Caco-2 (cell line): ENCODE results near the gene MKRN1. TPM values are rescaled to one million over a fixed set of nuclear protein-coding genes. Genes with fewer than 3 reads are reported as not detected.
"Not testable (repeated sequence)": the region's sequence is repeated elsewhere in the genome, so short reads cannot be mapped to it uniquely, and the experiment has no call there.

Experiments
- BruUV-seq: library from RNA; stranded (reverse); fragments of 400-500 nt; replicated peaks from 2 replicates; lab custom pipeline; 2021; lab: Mats Ljungman, UMichigan
- CTCF ChIA-PET: fragments of 300-600 bp; sonication (Branson Sonifier 250); formaldehyde crosslinking; loops from one replicate; lab custom pipeline; 2022; ENCODE audit warnings: antibody characterized with exemption; lab: Charles Lee
- POLR2A ChIA-PET: fragments of 300-600 bp; sonication (Branson Sonifier 250); formaldehyde crosslinking; loops from one replicate; lab custom pipeline; 2022; ENCODE audit warnings: antibody characterized with exemption; lab: Charles Lee
- DNase-seq, 2 experiments: peaks; one replicate each; pipeline versions ENCODE4 v3.0.0 to v3.0.0-alpha.2; 2020 to 2022
- H3K27me3 ChIP-seq: replicated peaks from 2 replicates; pipeline ENCODE4 v1.6.0; 2011; ENCODE audit warnings: low read length; ENCODE audit not compliant: control insufficient read depth, insufficient read depth
- H3K36me3 ChIP-seq: 2 replicates; pipeline ENCODE4 v1.5.1; 2011; ENCODE audit warnings: low read length; ENCODE audit not compliant: control insufficient read depth, insufficient read depth
- H3K4me1 ChIP-seq: fragments of 250-450 bp; sonication (Bioruptor Pico); 2 replicates; pipeline ENCODE4 v1.5.1; 2020; ENCODE audit warnings: mild to moderate bottlenecking
- H3K4me3 ChIP-seq: 2 replicates; pipeline ENCODE4 v1.5.1; 2011; ENCODE audit warnings: low read depth, mild to moderate bottlenecking, control low read depth, low read length
- H3K9me3 ChIP-seq: fragments of 250-450 bp; sonication (Bioruptor Pico); 2 replicates; pipeline ENCODE4 v1.5.1; 2020; ENCODE audit warnings: mild to moderate bottlenecking, moderate library complexity
- H3K27ac Mint-ChIP-seq: one replicate; pipeline ENCODE4 v1.8.0; 2022; ENCODE audit warnings: mixed read lengths; ENCODE audit not compliant: unreplicated experiment
- H3K27me3 Mint-ChIP-seq: one replicate; pipeline ENCODE4 v1.8.0; 2022; ENCODE audit warnings: mixed read lengths; ENCODE audit not compliant: insufficient read depth, unreplicated experiment
- H3K36me3 Mint-ChIP-seq: one replicate; pipeline ENCODE4 v1.8.0; 2022; ENCODE audit warnings: mild to moderate bottlenecking, mixed read lengths; ENCODE audit not compliant: insufficient read depth, unreplicated experiment
- H3K4me1 Mint-ChIP-seq: one replicate; pipeline ENCODE4 v1.8.0; 2022; ENCODE audit warnings: low read depth, mixed read lengths; ENCODE audit not compliant: unreplicated experiment
- H3K4me3 Mint-ChIP-seq: one replicate; pipeline ENCODE4 v1.8.0; 2022; ENCODE audit warnings: mild to moderate bottlenecking, moderate library complexity, mixed read lengths; ENCODE audit not compliant: unreplicated experiment
- H3K9me3 Mint-ChIP-seq: one replicate; pipeline ENCODE4 v1.8.0; 2022; ENCODE audit warnings: mixed read lengths; ENCODE audit not compliant: unreplicated experiment
- intact Hi-C: fragments of 100-400 bp; cut with micrococcal nuclease; formaldehyde crosslinking; loops from one replicate; pipeline ENCODE4 v1.10.0; 2022; ENCODE audit not compliant: unreplicated experiment
- total RNA-seq: library from RNA; stranded (reverse); gene quantifications from 2 replicates; pipeline ENCODE4 v1.2.3, GENCODE V29; 2022
- TF ChIP-seq, protein P1 (sequence below), 2 experiments: fragments of 200-600 bp in 1 of 2; IDR thresholded peaks; 1 replicate in 1 of 2; 2 replicates in 1 of 2; pipeline versions ENCODE4 v1.5.1 to v1.8.0; 2011 to 2022; ENCODE audit warnings: antibody characterized with exemption in 1 of 2, control low read depth in 1 of 2, inconsistent platforms in 1 of 2, low read depth in 1 of 2, low read length in 1 of 2, mild to moderate bottlenecking in 1 of 2, moderate library complexity in 1 of 2; ENCODE audit not compliant: insufficient read depth in 1 of 2, severe bottlenecking in 1 of 2, unreplicated experiment in 1 of 2

The MKRN1 gene
- total RNA-seq, 1 experiment from 2014 or later = 73.0 TPM

DNA sequence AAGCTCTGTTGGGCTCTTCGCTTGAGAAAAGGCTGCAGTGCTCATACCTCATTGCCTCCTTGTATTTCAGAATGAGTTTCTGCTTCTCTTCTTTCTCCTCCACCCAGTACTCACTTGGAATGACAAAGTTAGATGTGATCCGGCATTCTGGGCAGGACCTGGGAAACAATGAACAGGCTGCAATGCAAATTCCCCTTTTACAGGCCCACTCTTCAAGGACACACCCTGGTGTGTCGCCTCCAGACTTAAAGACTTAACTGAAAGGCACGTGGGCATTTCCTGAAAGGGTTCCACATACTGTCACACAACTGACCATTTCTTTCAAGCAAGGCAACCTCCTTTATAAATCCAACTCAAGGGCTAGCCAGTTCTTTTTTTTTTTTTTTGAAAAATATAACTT lies 23.6 kb downstream of the MKRN1 start:
- peaks cover 70% of the 10 kb centered on the region for H3K36me3 Mint-ChIP-seq
- no peak overlapping the region for H3K4me3 ChIP-seq
- H3K4me1 Mint-ChIP-seq = peaks cover 19% of the 10 kb centered on the region
- H3K9me3 Mint-ChIP-seq = no peaks in the 10 kb centered on the region
- H3K27me3 Mint-ChIP-seq = no peaks in the 10 kb centered on the region
- no TSS peak for BruUV-seq
- peaks cover 20% of the 10 kb centered on the region for H3K4me1 ChIP-seq
- TF ChIP-seq, protein P1, sequence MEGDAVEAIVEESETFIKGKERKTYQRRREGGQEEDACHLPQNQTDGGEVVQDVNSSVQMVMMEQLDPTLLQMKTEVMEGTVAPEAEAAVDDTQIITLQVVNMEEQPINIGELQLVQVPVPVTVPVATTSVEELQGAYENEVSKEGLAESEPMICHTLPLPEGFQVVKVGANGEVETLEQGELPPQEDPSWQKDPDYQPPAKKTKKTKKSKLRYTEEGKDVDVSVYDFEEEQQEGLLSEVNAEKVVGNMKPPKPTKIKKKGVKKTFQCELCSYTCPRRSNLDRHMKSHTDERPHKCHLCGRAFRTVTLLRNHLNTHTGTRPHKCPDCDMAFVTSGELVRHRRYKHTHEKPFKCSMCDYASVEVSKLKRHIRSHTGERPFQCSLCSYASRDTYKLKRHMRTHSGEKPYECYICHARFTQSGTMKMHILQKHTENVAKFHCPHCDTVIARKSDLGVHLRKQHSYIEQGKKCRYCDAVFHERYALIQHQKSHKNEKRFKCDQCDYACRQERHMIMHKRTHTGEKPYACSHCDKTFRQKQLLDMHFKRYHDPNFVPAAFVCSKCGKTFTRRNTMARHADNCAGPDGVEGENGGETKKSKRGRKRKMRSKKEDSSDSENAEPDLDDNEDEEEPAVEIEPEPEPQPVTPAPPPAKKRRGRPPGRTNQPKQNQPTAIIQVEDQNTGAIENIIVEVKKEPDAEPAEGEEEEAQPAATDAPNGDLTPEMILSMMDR (IDR thresholded peaks at IDR 0.05; ENCODE audit: insufficient read depth in 1 of 2, low read depth in 1 of 2, low read length in 1 of 2, severe bottlenecking in 1 of 2, unreplicated experiment in 1 of 2) = no peak
- H3K27me3 ChIP-seq = no peaks in the 10 kb centered on the region
- H3K4me3 Mint-ChIP-seq = no peak overlapping the region
- intact Hi-C loops = no loop called here
- H3K36me3 ChIP-seq = peaks cover 5% of the 10 kb centered on the region
- H3K27ac Mint-ChIP-seq = no peak overlapping the region
- DNase-seq = no peak
- ChIA-PET POLR2A (no interaction called here), CTCF (no interaction called here)
- H3K9me3 ChIP-seq = no peaks in the 10 kb centered on the region

DNA sequence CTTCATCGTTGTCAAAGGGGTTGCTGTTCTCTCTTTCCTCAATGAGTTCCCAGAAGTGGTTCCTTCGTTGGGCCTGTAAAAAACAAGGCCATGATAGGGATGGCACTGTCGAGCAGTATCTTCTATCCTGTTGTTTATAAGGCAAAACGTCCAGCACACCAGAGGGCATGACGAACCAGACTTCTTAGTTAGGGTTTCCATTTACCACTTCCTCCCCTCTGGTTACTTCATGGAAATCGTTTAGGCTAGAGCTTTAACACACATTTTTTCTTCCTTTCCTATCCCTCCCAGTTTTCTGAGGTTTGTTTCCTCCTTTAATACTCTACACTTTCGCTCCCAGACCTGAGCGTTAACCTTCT lies 24.7 kb downstream of the MKRN1 start:
- Histone ChIP-seq H3K9me3 (no peaks in the 10 kb centered on the region), H3K4me1 (peaks cover 20% of the 10 kb centered on the region), H3K27me3 (no peaks in the 10 kb centered on the region), H3K36me3 (peaks cover 5% of the 10 kb centered on the region), H3K4me3 (no peak overlapping the region)
- H3K4me1 Mint-ChIP-seq = peaks cover 19% of the 10 kb centered on the region
- no peak overlapping the region for H3K4me3 Mint-ChIP-seq
- TF ChIP-seq, protein P1 (IDR thresholded peaks at IDR 0.05; ENCODE audit: insufficient read depth in 1 of 2, low read depth in 1 of 2, low read length in 1 of 2, severe bottlenecking in 1 of 2, unreplicated experiment in 1 of 2) = no peak
- no TSS peak for BruUV-seq
- ChIA-PET CTCF (no interaction called here), POLR2A (no interaction called here)
- peaks cover 60% of the 10 kb centered on the region for H3K36me3 Mint-ChIP-seq
- no peak for DNase-seq
- no peaks in the 10 kb centered on the region for H3K9me3 Mint-ChIP-seq
- no peaks in the 10 kb centered on the region for H3K27me3 Mint-ChIP-seq
- H3K27ac Mint-ChIP-seq = no peak overlapping the region
- intact Hi-C loops = no loop called here

- CTCF ChIA-PET, H3K36me3 ChIP-seq, H3K4me3 ChIP-seq, H3K4me3 Mint-ChIP-seq, intact Hi-C loops, BruUV-seq, POLR2A ChIA-PET, DNase-seq, H3K27ac Mint-ChIP-seq, H3K9me3 ChIP-seq, H3K9me3 Mint-ChIP-seq, H3K27me3 Mint-ChIP-seq, H3K27me3 ChIP-seq: not testable (repeated sequence)
- Mint-ChIP-seq H3K4me1 (peaks cover 19% of the 10 kb centered on the region), H3K36me3 (peaks cover 55% of the 10 kb centered on the region)
- peaks cover 20% of the 10 kb centered on the region for H3K4me1 ChIP-seq
These were observed 25.3 kb downstream of the MKRN1 start for GRCh38 chr7:140453785-140454656.
